ENCODE measurements around the gene SEC16A.
"Not testable (repeated sequence)": the region's sequence is repeated elsewhere in the genome, so short reads cannot be mapped to it uniquely, and the experiment has no call there.

The SEC16A gene

GRCh38 chr9:136419092-136419420 is 63.8 kb downstream of the SEC16A start:
- no peak for DNase-seq (ENCODE audit: low read depth in 2 of 2)

GRCh38 chr9:136418182-136419091 is 64.4 kb downstream of the SEC16A start:
- DNase-seq (ENCODE audit: low read depth in 2 of 2) = no peak

DNA sequence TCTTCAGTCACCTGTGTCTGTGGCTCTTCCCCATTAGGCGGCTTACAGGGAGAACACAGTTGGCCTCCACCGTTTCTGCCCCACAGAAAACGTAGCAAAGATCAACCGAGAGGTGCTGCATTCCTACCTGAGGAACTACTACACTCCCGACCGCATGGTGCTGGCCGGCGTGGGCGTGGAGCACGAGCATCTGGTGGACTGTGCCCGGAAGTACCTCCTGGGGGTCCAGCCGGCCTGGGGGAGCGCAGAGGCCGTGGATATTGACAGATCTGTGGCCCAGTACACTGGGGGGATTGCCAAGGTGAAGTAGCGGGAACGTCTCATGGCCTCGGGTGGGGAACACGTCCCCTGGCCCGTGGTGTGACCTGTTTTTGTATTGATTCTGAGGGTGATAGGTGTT is 65.9 kb downstream of the SEC16A start:
- no peak for DNase-seq (ENCODE audit: low read depth in 2 of 2)

- DNase-seq (ENCODE audit: low read depth in 2 of 2) = no peak
Observed at GRCh38 chr9:136416427-136416826, 66.4 kb downstream of the SEC16A start.

- DNase-seq (ENCODE audit: low read depth in 2 of 2) = no peak
Observed at GRCh38 chr9:136412962-136413361, 69.9 kb downstream of the SEC16A start.

- no peak for DNase-seq (ENCODE audit: low read depth in 2 of 2)
Observed at GRCh38 chr9:136411378-136411777, 71.5 kb downstream of the SEC16A start.

GRCh38 chr9:136410500-136411287 is 72.1 kb downstream of the SEC16A start, which contains the start of the genes ENTR1 and PMPCA:
Gene ENTR1 (minus strand): TSS chr9:136410614. CDS start chr9:136410397, 217 bp downstream.
Gene PMPCA (plus strand): TSS chr9:136410658. CDS start chr9:136410669, 11 bp downstream.
- DNase-seq (ENCODE audit: low read depth in 2 of 2) = peak; percentile 90 to 97

GRCh38 chr9:136409557-136410455 is 73.0 kb downstream of the SEC16A start:
- DNase-seq (ENCODE audit: low read depth in 2 of 2) = no peak

DNA sequence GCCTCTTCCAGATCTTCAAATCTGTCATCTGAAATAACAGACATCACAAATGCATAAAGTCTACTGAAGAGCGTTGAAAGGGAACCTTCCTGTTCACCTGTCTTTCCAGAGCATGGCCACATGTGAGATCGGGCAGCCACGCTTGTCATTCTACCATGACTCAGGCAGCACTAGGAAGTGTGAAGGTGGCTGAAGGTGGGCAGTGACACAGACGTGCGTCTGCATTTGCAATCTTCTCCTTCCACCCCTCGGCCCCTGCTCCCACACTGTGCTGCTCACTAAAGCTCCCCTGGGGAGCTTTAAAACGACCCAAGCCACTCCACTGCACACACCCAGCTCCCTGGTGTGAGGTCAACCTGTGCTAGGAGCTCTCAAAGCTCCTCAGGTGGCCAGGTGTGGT is 74.9 kb downstream of the SEC16A start:
- DNase-seq (ENCODE audit: low read depth in 2 of 2) = no peak

DNA sequence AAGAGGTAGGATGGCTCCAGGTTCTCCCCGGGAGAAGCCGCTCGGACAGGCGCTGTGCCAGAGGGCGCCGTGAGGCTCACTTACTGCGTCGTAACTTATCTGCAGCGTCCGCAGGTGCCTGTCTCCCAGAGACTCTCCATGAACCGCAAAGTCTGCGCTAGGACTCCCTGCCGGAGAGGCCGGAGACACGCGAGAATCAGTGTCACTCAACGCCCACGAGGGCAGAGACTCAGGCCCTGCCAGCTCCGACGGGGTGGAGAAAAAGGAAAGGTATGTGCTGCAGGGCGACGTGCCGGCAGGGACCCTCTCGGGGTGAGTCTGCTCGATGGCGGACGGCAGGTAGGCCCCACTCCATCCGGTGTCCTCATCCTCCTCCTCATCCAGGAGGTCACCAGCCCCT is 75.8 kb downstream of the SEC16A start:
- DNase-seq (ENCODE audit: low read depth in 2 of 2) = not testable (repeated sequence)

GRCh38 chr9:136405904-136406303 is 76.9 kb downstream of the SEC16A start:
- DNase-seq (ENCODE audit: low read depth in 2 of 2) = not testable (repeated sequence)

GRCh38 chr9:136405481-136405880 is 77.4 kb downstream of the SEC16A start:
- DNase-seq (ENCODE audit: low read depth in 2 of 2) = no peak

GRCh38 chr9:136404801-136405136 is 78.1 kb downstream of the SEC16A start:
- no peak for DNase-seq (ENCODE audit: low read depth in 2 of 2)

DNA sequence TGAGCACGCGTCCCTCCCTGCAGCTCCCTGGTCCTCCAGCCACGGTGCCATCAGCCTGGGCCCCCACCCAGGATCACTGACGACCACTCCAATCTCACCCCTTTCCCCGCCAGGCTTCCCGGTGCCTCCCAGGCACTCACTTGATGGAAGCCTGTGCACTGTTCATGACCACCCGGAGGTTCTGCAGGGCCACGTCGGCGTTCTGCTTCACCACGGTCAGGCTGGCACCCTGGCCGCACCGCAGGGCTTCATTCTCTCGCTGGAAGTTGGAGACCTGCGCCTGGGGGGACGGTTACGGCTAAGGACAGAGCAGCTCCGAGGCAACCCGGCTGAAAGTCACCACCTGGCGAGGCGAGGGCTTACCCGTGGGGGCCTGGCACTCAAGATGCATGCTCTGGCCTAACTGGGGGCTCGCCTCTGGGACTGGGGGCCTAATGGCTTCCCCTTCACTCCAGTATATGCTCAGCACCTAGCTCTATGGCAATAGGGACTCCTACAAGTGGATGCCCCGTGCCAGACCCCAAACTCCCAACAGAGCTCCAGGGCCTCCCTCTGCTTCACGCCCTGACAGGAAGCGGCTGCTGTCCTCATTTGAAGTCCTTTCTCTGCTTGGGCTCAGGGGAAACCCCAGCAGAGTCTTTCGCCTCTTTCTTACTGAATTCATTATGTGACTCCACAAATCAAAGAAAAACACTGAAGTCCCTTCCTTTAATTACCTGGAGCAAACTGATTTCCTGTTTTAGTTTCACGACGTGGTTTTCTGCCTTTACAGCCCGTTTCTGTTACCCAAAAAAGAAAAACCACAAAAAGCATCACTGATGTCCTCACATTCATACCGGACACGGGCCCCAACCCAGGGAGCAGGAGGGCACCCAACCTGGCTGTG is 78.7 kb downstream of the SEC16A start:
- DNase-seq (ENCODE audit: low read depth in 2 of 2) = peak in 1 of 2 donors; percentile 42

DNA sequence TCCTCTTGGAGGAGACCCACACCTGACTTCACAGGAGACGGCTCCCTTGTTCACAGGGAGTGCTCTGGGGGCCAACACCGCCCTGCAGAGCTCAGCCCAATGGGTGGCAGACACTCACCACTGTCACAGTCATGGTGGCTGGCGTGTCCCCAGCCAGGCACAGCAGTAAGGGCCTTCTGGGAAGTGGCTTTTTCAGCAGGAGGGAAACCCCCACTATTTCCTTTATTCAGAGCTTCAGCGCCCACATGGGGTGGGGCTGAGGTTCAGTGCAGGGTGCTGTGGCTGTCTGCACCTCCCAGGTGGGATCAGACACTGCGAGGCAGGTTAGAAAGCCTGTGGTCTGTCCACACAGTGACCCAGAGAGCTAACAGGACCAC is 79.3 kb downstream of the SEC16A start:
- DNase-seq (ENCODE audit: low read depth in 2 of 2) = peak; percentile 61 to 67

- no peak for DNase-seq (ENCODE audit: low read depth in 2 of 2)
Observed at GRCh38 chr9:136402067-136402466, 80.8 kb downstream of the SEC16A start.

DNA sequence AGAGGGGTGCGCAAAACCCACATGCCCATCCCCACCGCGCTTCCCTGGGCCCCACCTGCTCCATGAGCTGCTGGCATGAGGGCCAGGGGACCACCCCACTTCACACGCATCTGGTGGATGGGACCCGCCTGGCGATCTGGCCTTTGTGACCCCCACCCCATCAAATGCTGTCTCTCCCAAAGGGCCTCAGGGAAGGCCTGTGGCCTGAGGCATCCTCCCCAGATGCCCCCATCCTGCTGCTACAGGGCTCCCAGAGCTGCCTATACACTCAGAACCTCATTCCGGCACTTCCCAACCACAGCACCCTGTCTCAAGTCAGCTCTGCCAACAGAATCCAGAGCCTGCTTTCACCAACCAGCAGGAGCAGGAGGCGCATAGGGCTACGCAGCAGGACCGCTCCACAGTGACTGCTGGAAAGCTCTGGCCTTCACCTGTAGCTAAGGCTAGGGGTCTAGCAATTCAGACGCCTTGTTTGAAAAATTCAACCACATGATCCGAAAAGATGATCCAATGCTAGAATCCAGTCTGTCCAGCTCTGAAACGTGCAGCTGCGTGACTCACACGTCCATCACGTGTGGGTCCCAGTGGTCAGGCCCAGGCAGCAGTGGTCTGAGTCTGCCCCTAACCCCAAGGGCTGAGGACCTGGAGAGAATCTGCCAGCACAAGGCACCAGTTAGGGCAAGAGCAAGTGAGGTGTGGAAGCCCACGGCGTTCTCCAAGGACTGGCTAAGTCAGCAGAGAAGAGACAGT is 81.5 kb downstream of the SEC16A start:
- DNase-seq (ENCODE audit: low read depth in 2 of 2) = no peak

DNA sequence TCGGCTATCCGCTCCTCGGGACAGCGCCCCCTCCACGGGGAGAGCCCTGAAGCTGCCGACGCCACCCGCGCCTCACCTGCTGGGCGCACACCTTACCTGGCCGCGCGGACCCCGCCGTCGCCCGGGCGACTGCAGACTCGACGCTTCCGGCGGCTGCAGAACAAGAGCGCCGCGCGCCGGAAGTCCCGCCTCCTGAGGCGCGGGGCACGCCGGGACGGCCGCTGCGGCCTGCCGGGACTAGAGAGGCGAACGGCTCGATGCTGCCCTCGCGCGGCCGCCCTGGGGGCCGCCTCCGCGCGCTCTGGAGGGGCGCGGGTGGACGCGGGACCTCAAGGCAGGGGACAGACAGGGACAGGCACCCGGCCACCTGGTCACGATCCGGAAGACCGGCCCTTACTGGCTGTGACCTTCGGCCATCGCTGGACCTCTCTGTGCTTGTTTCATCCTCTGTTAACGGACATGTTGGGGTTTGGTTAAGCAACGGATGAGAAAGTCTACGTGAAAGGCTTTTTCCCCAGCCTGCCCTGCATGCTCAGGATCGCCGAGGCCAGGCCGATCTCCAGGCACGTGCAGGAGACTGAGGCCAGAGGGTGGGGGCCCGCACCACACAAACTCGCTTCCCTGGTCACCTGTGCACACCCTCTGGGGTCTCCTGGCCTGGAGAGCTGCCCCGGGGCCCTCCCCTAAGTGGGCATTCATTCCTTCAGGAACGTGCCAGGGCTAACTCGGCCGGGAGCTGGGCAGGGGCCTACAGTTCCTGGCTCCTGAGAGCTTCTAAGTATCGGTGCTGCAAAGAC is 82.6 kb downstream of the SEC16A start, which contains the start of gene SNAPC4:
SNAPC4 (minus strand) TSS at position 133 of the 797 bp plus-strand sequence. CDS start 1,742 bp downstream, outside the sequence.
- DNase-seq (ENCODE audit: low read depth in 2 of 2) = peak; percentile 75 to 83

Data from stimulated activated CD4-positive, alpha-beta T cell treated with anti-CD3 and anti-CD28 coated beads, Interleukin-15, amount 100 ng/mL, for 48 hours (primary cell).